SK-N-SH treated with all-trans-retinoic acid at 6 μM for 48 hours (cell line): ENCODE measurements around the gene OR7D2.

Experiments used
- CREB5 ChIP-seq: fragments of 250-450 bp; sonication (Bioruptor Pico); IDR thresholded peaks from 2 replicates; pipeline ENCODE4 v1.5.1; 2020; ENCODE audit warnings: low read depth, mild to moderate bottlenecking, moderate library complexity
- CSDC2 ChIP-seq: fragments of 250-450 bp; sonication (Bioruptor Pico); IDR thresholded peaks from 2 replicates; pipeline ENCODE4 v1.5.0; 2020; ENCODE audit warnings: mild to moderate bottlenecking, moderate library complexity
- CSRNP3 ChIP-seq: fragments of 250-450 bp; sonication (Bioruptor Pico); IDR thresholded peaks from 2 replicates; pipeline ENCODE4 v1.5.1; 2021; ENCODE audit warnings: mild to moderate bottlenecking, moderate library complexity
- OSR1 ChIP-seq: fragments of 250-450 bp; sonication (Bioruptor Pico); IDR thresholded peaks from 2 replicates; pipeline ENCODE4 v1.8.0; 2022; ENCODE audit warnings: moderate library complexity, mild to moderate bottlenecking, inconsistent platforms
- RARB ChIP-seq: fragments of 250-450 bp; sonication (Bioruptor Pico); IDR thresholded peaks from 2 replicates; pipeline ENCODE4 v1.8.0; 2021; ENCODE audit warnings: mild to moderate bottlenecking, moderate library complexity
- TCF4 ChIP-seq: fragments of 250-450 bp; sonication (Bioruptor Pico); IDR thresholded peaks from 2 replicates; pipeline ENCODE4 v1.8.0; 2021; ENCODE audit warnings: mild to moderate bottlenecking, moderate library complexity, borderline replicate concordance
- TOX ChIP-seq: fragments of 250-450 bp; sonication (Bioruptor Pico); IDR thresholded peaks from 2 replicates; pipeline ENCODE4 v1.8.0; 2021; ENCODE audit warnings: mild to moderate bottlenecking, moderate library complexity, borderline replicate concordance
- TSHZ2 ChIP-seq: fragments of 250-450 bp; sonication (Bioruptor Pico); IDR thresholded peaks from 2 replicates; pipeline ENCODE4 v1.5.0; 2020; ENCODE audit warnings: mild to moderate bottlenecking, moderate library complexity
- ZC3H10 ChIP-seq: fragments of 250-450 bp; sonication (Bioruptor Pico); IDR thresholded peaks from 2 replicates; pipeline ENCODE4 v1.5.1; 2021; ENCODE audit warnings: mild to moderate bottlenecking, moderate library complexity
- ZFP3 ChIP-seq: fragments of 250-450 bp; sonication (Bioruptor Pico); IDR thresholded peaks from 2 replicates; pipeline ENCODE4 v1.5.0; 2020; ENCODE audit warnings: mild to moderate bottlenecking, moderate library complexity

- TF ChIP-seq CREB5 (CRISPR knock-in tag) (no peak), CSDC2 (CRISPR knock-in tag) (no peak), CSRNP3 (CRISPR knock-in tag) (no peak), TSHZ2 (CRISPR knock-in tag) (no peak), OSR1 (no peak), RARB (no peak), TCF4 (CRISPR knock-in tag) (no peak), TOX (CRISPR knock-in tag) (no peak), ZFP3 (no peak), ZC3H10 (CRISPR knock-in tag) (no peak)
Measured at GRCh38 chr19:9165261-9165660, 13.5 kb upstream of the OR7D2 start.
